ENCODE data around the gene SNX8. TPM values are rescaled to one million over a fixed set of nuclear protein-coding genes. Genes with fewer than 3 reads are reported as not detected.

SNX8 gene
- total and polyA plus RNA-seq, 9 of the 15 experiments (the other 6 are each of a cell fraction or from before 2014, with no cell fraction given): 2.7 to 51.6 (median 16.9) TPM

DNA sequence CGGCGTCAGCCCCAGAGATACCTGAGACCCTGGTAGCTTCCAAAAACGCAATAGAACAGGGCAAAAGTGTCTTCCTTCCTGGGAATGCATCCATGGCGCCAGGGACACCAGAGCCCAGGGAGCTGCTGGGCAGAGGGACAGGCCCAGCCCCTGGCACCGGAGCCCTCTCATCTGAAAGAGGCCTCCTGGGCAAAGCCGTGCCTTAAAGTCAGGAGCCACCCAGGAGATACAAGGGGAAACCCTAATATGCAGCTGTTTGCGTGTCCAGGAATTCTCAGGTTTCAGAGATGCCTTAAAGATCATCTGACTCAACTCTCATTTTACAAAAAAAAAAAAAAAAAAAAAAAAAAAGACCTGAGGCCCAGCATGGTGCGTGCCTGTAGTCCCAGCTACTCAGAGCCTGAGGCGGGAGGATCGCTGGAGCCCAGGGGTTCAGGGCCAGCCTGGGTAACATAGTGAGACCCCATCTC, 44.2 kb downstream of the SNX8 start (continued):
- TF ChIP-seq CREM (IDR thresholded peaks at IDR 0.05; ENCODE audit: low read depth) (no peak), RFX7 (CRISPR knock-in tag; IDR thresholded peaks at IDR 0.05) (no peak), CXXC5 (CRISPR knock-in tag; IDR thresholded peaks at IDR 0.05) (no peak), HDAC2 (IDR thresholded peaks at IDR 0.05) (no peak), ZFP1 (CRISPR knock-in tag; IDR thresholded peaks at IDR 0.05) (no peak)
- TF ChIP-seq, protein P1, sequence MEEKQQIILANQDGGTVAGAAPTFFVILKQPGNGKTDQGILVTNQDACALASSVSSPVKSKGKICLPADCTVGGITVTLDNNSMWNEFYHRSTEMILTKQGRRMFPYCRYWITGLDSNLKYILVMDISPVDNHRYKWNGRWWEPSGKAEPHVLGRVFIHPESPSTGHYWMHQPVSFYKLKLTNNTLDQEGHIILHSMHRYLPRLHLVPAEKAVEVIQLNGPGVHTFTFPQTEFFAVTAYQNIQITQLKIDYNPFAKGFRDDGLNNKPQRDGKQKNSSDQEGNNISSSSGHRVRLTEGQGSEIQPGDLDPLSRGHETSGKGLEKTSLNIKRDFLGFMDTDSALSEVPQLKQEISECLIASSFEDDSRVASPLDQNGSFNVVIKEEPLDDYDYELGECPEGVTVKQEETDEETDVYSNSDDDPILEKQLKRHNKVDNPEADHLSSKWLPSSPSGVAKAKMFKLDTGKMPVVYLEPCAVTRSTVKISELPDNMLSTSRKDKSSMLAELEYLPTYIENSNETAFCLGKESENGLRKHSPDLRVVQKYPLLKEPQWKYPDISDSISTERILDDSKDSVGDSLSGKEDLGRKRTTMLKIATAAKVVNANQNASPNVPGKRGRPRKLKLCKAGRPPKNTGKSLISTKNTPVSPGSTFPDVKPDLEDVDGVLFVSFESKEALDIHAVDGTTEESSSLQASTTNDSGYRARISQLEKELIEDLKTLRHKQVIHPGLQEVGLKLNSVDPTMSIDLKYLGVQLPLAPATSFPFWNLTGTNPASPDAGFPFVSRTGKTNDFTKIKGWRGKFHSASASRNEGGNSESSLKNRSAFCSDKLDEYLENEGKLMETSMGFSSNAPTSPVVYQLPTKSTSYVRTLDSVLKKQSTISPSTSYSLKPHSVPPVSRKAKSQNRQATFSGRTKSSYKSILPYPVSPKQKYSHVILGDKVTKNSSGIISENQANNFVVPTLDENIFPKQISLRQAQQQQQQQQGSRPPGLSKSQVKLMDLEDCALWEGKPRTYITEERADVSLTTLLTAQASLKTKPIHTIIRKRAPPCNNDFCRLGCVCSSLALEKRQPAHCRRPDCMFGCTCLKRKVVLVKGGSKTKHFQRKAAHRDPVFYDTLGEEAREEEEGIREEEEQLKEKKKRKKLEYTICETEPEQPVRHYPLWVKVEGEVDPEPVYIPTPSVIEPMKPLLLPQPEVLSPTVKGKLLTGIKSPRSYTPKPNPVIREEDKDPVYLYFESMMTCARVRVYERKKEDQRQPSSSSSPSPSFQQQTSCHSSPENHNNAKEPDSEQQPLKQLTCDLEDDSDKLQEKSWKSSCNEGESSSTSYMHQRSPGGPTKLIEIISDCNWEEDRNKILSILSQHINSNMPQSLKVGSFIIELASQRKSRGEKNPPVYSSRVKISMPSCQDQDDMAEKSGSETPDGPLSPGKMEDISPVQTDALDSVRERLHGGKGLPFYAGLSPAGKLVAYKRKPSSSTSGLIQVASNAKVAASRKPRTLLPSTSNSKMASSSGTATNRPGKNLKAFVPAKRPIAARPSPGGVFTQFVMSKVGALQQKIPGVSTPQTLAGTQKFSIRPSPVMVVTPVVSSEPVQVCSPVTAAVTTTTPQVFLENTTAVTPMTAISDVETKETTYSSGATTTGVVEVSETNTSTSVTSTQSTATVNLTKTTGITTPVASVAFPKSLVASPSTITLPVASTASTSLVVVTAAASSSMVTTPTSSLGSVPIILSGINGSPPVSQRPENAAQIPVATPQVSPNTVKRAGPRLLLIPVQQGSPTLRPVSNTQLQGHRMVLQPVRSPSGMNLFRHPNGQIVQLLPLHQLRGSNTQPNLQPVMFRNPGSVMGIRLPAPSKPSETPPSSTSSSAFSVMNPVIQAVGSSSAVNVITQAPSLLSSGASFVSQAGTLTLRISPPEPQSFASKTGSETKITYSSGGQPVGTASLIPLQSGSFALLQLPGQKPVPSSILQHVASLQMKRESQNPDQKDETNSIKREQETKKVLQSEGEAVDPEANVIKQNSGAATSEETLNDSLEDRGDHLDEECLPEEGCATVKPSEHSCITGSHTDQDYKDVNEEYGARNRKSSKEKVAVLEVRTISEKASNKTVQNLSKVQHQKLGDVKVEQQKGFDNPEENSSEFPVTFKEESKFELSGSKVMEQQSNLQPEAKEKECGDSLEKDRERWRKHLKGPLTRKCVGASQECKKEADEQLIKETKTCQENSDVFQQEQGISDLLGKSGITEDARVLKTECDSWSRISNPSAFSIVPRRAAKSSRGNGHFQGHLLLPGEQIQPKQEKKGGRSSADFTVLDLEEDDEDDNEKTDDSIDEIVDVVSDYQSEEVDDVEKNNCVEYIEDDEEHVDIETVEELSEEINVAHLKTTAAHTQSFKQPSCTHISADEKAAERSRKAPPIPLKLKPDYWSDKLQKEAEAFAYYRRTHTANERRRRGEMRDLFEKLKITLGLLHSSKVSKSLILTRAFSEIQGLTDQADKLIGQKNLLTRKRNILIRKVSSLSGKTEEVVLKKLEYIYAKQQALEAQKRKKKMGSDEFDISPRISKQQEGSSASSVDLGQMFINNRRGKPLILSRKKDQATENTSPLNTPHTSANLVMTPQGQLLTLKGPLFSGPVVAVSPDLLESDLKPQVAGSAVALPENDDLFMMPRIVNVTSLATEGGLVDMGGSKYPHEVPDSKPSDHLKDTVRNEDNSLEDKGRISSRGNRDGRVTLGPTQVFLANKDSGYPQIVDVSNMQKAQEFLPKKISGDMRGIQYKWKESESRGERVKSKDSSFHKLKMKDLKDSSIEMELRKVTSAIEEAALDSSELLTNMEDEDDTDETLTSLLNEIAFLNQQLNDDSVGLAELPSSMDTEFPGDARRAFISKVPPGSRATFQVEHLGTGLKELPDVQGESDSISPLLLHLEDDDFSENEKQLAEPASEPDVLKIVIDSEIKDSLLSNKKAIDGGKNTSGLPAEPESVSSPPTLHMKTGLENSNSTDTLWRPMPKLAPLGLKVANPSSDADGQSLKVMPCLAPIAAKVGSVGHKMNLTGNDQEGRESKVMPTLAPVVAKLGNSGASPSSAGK (IDR thresholded peaks at IDR 0.05): no peak

All from K562 (cell line).